ENCODE measurements around the gene TNFRSF14. TPM values are rescaled to one million over a fixed set of nuclear protein-coding genes. Genes with fewer than 3 reads are reported as not detected.

Gene TNFRSF14
- total and polyA plus RNA-seq, 2 of the 13 experiments (the other 11 are each of a cell fraction or from before 2014, with no cell fraction given) = 11.9 to 49.9 TPM

GRCh38 chr1:2546515-2547209, 9.5 kb upstream of the TNFRSF14 start (continued):
- TF ChIP-seq ARID4A (CRISPR knock-in tag; IDR thresholded peaks at IDR 0.05; ENCODE audit: borderline replicate concordance) (peak; percentile 43; the same call in 1 of the 2 replicates), ATF1 (CRISPR knock-in tag; IDR thresholded peaks at IDR 0.05) (no peak), SALL2 (CRISPR knock-in tag; IDR thresholded peaks at IDR 0.05) (peak; percentile 76; the same call in 1 of the 2 replicates), NFE2L2 (IDR thresholded peaks at IDR 0.05; ENCODE audit: low read length) (no peak), NR2F6 (IDR thresholded peaks at IDR 0.05) (no peak), NR2F6 (CRISPR knock-in tag; IDR thresholded peaks at IDR 0.05) (0 out of 2 replicates have a peak, but pooled peaks have one; percentile 13), CHCHD3 (CRISPR knock-in tag; IDR thresholded peaks at IDR 0.05) (0 out of 2 replicates have a peak, but pooled peaks have one; percentile 50), ZNF441 (CRISPR knock-in tag; IDR thresholded peaks at IDR 0.05; ENCODE audit: borderline replicate concordance) (no peak), SKIL (CRISPR knock-in tag; IDR thresholded peaks at IDR 0.05; ENCODE audit: borderline replicate concordance) (peak; percentile 29; the same call in 1 of the 2 replicates), ZNF607 (CRISPR knock-in tag; IDR thresholded peaks at IDR 0.05; ENCODE audit: borderline replicate concordance) (no peak), PHF8 (CRISPR knock-in tag; IDR thresholded peaks at IDR 0.05) (peak; percentile 39), SMARCE1 (IDR thresholded peaks at IDR 0.05; ENCODE audit: borderline replicate concordance) (no peak), IKZF4 (CRISPR knock-in tag; IDR thresholded peaks at IDR 0.05; ENCODE audit: borderline replicate concordance, low read depth, not compliant biosample characterization) (peak; percentile 5), SP4 (CRISPR knock-in tag; IDR thresholded peaks at IDR 0.05) (0 out of 2 replicates have a peak, but pooled peaks have one; percentile 13), ZNF674 (CRISPR knock-in tag; IDR thresholded peaks at IDR 0.05; ENCODE audit: low read depth) (no peak), ZNF749 (CRISPR knock-in tag; IDR thresholded peaks at IDR 0.05; ENCODE audit: borderline replicate concordance) (no peak), KLF12 (CRISPR knock-in tag; IDR thresholded peaks at IDR 0.05; ENCODE audit: borderline replicate concordance) (peak; percentile 29; the same call in 1 of the 2 replicates), ZNF329 (CRISPR knock-in tag; IDR thresholded peaks at IDR 0.05; ENCODE audit: low read depth) (0 out of 2 replicates have a peak, but pooled peaks have one; percentile 15), ZNF431 (CRISPR knock-in tag; IDR thresholded peaks at IDR 0.05; ENCODE audit: borderline replicate concordance, low read depth) (no peak), ZFP37 (CRISPR knock-in tag; IDR thresholded peaks at IDR 0.05; ENCODE audit: borderline replicate concordance) (no peak), ZBTB33 (CRISPR knock-in tag; IDR thresholded peaks at IDR 0.05) (no peak), NFYC (CRISPR knock-in tag; IDR thresholded peaks at IDR 0.05) (no peak)

Data from HepG2 (cell line).